ENCODE results near the gene PAX2. TPM values are rescaled to one million over a fixed set of nuclear protein-coding genes. Genes with fewer than 3 reads are reported as not detected.
A peak's percentile ranks its signal among the peaks of the same experiment; 100 is the strongest.

PAX2 gene
- total and polyA plus RNA-seq, 2 of the 8 experiments (the other 6 are each of a cell fraction or from before 2014, with no cell fraction given) = 0.02 TPM; not detected in 1

DNA sequence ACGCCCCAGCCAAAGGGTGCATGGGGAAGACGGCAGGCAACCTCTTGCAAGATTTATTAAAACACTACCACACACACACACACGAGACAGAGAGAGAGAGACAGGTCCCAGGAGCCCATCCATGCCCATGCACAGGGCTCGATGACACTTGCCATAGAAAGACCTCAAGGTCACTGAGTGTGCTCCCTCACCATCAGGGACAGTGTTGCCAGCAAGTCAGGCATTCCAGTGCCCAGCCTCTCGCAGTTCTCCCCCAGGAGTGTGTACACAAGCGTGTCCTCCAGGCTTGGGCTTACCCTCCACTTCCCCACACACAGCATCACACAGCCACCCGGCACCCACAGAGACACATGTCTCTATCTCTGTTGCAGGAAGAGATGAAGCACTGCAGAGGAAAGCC lies 120.6 kb downstream of the PAX2 start:
- H3K79me2 ChIP-seq (ENCODE audit: control insufficient read depth in 1 of 2, insufficient read depth in 2 of 2, low read length in 2 of 2) = no peaks in the 10 kb centered on the region
- no peak overlapping the region; the same call in 1 of the 2 replicates for H2BK12ac ChIP-seq (ENCODE audit: low read depth, low read length)
- H2AK5ac ChIP-seq (ENCODE audit: low read depth, low read length) = no peak overlapping the region
- H2BK120ac ChIP-seq (replicated peaks; ENCODE audit: low read depth, low read length) = no peak overlapping the region
- no peak overlapping the region for H3K56ac ChIP-seq (replicated peaks; ENCODE audit: insufficient read length, low read depth, low read length)
- H3K4me3 ChIP-seq (ENCODE audit: extremely low read depth in 1 of 4, insufficient read depth in 2 of 4, low read depth in 3 of 4, low read length in 4 of 4) = peak overlapping the region in 2 of 4 experiments; percentile 8 to 54; a peak in 3 of 8 replicates
- H4K5ac ChIP-seq (ENCODE audit: insufficient read length, low read depth, low read length) = no peak overlapping the region
- no peaks in the 10 kb centered on the region for H4K20me1 ChIP-seq (replicated peaks in 1 of 2; ENCODE audit: control insufficient read depth in 1 of 2, insufficient read depth in 2 of 2, low read length in 2 of 2)
- H3K9ac ChIP-seq (replicated peaks in 1 of 4; ENCODE audit: extremely low read depth in 1 of 4, low read depth in 3 of 4, low read length in 3 of 4) = no peak overlapping the region
- H3K36me3 ChIP-seq (ENCODE audit: control insufficient read depth in 2 of 4, insufficient read depth in 4 of 4, low read length in 3 of 4) = no peaks in the 10 kb centered on the region
- H2AFZ ChIP-seq (ENCODE audit: low read length) = peak overlapping the region; percentile 69
- H3K27ac ChIP-seq (ENCODE audit: low read depth, low read length) = no peak overlapping the region
- peak overlapping the region; percentile 87 for H3K4ac ChIP-seq (replicated peaks; ENCODE audit: insufficient read length, low read depth, low read length)
- H3K79me1 ChIP-seq (ENCODE audit: low read depth, low read length) = no peaks in the 10 kb centered on the region
- H3K23me2 ChIP-seq (ENCODE audit: low read depth, low read length) = no peaks in the 10 kb centered on the region
- DNase-seq (ENCODE audit: low read depth in 1 of 2, low spot score in 2 of 2) (no peak), FAIRE-seq (no peak)
- peaks cover 0 to 8% (median 4%) of the 10 kb centered on the region in 4 experiments; a peak in 5 of 7 replicates for H3K4me1 ChIP-seq (replicated peaks in 1 of 4; ENCODE audit: control insufficient read depth in 3 of 4, insufficient read depth in 4 of 4, low read length in 3 of 4)
- 0 out of 2 replicates have a peak overlapping the region, but pooled peaks have one; percentile 52 for H2BK5ac ChIP-seq (ENCODE audit: low read depth, low read length)
- CTCF ChIA-PET (ENCODE audit: partially characterized antibody) = interaction anchor here (0.9 to 5.9 kb wide), 7 partner anchors 11 to 303 kb away, joined by 3 to 42 read pairs (median 4); no protein-coding TSS in a partner anchor
- no peak for TF ChIP-seq CTBP2 (IDR thresholded peaks at IDR 0.05; ENCODE audit: borderline replicate concordance, insufficient read depth, insufficient read length, low read length)
- TF ChIP-seq CEBPB (IDR thresholded peaks at IDR 0.05; ENCODE audit: low read depth, low read length) = no peak
- TF ChIP-seq, protein P1, sequence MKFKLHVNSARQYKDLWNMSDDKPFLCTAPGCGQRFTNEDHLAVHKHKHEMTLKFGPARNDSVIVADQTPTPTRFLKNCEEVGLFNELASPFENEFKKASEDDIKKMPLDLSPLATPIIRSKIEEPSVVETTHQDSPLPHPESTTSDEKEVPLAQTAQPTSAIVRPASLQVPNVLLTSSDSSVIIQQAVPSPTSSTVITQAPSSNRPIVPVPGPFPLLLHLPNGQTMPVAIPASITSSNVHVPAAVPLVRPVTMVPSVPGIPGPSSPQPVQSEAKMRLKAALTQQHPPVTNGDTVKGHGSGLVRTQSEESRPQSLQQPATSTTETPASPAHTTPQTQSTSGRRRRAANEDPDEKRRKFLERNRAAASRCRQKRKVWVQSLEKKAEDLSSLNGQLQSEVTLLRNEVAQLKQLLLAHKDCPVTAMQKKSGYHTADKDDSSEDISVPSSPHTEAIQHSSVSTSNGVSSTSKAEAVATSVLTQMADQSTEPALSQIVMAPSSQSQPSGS (IDR thresholded peaks at IDR 0.05; ENCODE audit: low read length) = no peak
- no peak for TF ChIP-seq FOSL1 (IDR thresholded peaks at IDR 0.05; ENCODE audit: insufficient read depth, low read depth, low read length)
- TF ChIP-seq, protein P2, sequence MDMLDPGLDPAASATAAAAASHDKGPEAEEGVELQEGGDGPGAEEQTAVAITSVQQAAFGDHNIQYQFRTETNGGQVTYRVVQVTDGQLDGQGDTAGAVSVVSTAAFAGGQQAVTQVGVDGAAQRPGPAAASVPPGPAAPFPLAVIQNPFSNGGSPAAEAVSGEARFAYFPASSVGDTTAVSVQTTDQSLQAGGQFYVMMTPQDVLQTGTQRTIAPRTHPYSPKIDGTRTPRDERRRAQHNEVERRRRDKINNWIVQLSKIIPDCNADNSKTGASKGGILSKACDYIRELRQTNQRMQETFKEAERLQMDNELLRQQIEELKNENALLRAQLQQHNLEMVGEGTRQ (IDR thresholded peaks at IDR 0.05; ENCODE audit: low read length) = no peak
- TF ChIP-seq KDM1A (IDR thresholded peaks at IDR 0.05; ENCODE audit: borderline replicate concordance, low read length) = no peak
- no peak for TF ChIP-seq BACH1 (IDR thresholded peaks at IDR 0.05; ENCODE audit: low read length)
- no peak for TF ChIP-seq CHD1 (IDR thresholded peaks at IDR 0.05; ENCODE audit: low read depth, low read length)
- TF ChIP-seq SP2 (IDR thresholded peaks at IDR 0.05; ENCODE audit: low read length) = no peak
- no peak for TF ChIP-seq JUN (IDR thresholded peaks at IDR 0.05; ENCODE audit: low read depth, low read length)
- no peak overlapping the region for H3K14ac ChIP-seq (ENCODE audit: insufficient read length)
- peak overlapping the region; percentile 73 to 74; a peak in 3 of 4 replicates for H3K4me2 ChIP-seq (ENCODE audit: insufficient read depth in 1 of 2, low read depth in 2 of 2, low read length in 2 of 2)
- no peaks in the 10 kb centered on the region for H3K9me3 ChIP-seq (ENCODE audit: insufficient read depth in 2 of 2, low read depth in 1 of 2, low read length in 1 of 2)
- peak overlapping the region; percentile 61; the same call in 1 of the 2 replicates for H2BK15ac ChIP-seq (ENCODE audit: low read length)
- POLR2A ChIA-PET (ENCODE audit: partially characterized antibody) = no interaction called here
- H4K91ac ChIP-seq (replicated peaks; ENCODE audit: insufficient read length, low read length) = peak overlapping the region; percentile 72
- WGBS, 2 experiments (ENCODE audit: extremely low coverage in 1 of 2, insufficient coverage in 1 of 2, insufficient read length in 1 of 2, insufficient replicate concordance in 2 of 2, low coverage in 1 of 2, low lambda C conversion rate in 2 of 2, missing lambda C conversion rate in 1 of 2) = 87% methylated on average over 7 of the region's 7 CpGs; no CpG with 5 or more reads in 1 of the 2 experiments
- H3K27me3 ChIP-seq (replicated peaks in 1 of 4; ENCODE audit: control insufficient read depth in 3 of 4, extremely low read depth in 1 of 4, insufficient read depth in 3 of 4, low read length in 3 of 4) = peaks cover 1 to 44% (median 33%) of the 10 kb centered on the region in 4 experiments
- no peak overlapping the region for H3K23ac ChIP-seq (ENCODE audit: insufficient read length)
- peak overlapping the region; percentile 78 for H3K18ac ChIP-seq (ENCODE audit: extremely low read depth, low read length)
- no peak overlapping the region for H4K8ac ChIP-seq (ENCODE audit: extremely low read depth, insufficient read depth, low read length)
- H2BK20ac ChIP-seq (ENCODE audit: low read length) = peak overlapping the region; percentile 90; the same call in 1 of the 2 replicates

Measured in H1 (cell line).